ENCODE data around the gene NANOS1.

The NANOS1 gene, protein sequence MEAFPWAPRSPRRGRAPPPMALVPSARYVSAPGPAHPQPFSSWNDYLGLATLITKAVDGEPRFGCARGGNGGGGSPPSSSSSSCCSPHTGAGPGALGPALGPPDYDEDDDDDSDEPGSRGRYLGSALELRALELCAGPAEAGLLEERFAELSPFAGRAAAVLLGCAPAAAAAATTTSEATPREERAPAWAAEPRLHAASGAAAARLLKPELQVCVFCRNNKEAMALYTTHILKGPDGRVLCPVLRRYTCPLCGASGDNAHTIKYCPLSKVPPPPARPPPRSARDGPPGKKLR

DNA sequence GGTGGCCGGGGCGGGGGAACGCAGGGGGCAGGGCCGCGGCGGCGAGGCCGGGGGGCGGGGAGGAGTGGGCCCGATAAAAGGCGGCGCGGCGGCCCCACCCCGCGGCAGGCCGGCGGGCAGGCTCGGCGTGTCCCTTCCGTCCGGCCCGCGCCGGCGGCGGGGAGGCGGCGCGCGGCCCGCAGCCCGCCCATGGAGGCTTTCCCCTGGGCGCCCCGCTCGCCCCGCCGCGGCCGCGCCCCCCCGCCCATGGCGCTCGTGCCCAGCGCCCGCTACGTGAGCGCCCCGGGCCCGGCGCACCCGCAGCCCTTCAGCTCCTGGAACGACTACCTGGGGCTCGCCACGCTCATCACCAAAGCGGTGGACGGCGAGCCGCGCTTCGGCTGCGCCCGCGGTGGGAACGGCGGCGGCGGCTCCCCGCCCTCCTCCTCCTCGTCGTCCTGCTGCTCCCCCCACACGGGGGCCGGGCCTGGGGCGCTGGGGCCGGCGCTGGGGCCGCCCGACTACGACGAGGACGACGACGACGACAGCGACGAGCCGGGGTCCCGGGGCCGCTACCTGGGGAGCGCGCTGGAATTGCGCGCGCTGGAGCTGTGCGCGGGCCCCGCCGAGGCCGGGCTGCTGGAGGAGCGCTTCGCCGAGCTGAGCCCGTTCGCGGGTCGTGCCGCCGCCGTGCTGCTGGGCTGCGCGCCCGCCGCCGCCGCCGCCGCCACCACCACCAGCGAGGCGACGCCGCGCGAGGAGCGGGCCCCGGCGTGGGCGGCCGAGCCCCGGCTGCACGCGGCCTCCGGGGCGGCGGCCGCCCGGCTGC lies at the start of gene NANOS1:
Gene NANOS1, plus strand, starts transcription at position 102 of the 808 bp plus-strand sequence. Its CDS starts 88 bp downstream, at position 190.
- DNase-seq (ENCODE audit: extremely low read depth in 1 of 2, low read depth in 1 of 2): no peak

DNA sequence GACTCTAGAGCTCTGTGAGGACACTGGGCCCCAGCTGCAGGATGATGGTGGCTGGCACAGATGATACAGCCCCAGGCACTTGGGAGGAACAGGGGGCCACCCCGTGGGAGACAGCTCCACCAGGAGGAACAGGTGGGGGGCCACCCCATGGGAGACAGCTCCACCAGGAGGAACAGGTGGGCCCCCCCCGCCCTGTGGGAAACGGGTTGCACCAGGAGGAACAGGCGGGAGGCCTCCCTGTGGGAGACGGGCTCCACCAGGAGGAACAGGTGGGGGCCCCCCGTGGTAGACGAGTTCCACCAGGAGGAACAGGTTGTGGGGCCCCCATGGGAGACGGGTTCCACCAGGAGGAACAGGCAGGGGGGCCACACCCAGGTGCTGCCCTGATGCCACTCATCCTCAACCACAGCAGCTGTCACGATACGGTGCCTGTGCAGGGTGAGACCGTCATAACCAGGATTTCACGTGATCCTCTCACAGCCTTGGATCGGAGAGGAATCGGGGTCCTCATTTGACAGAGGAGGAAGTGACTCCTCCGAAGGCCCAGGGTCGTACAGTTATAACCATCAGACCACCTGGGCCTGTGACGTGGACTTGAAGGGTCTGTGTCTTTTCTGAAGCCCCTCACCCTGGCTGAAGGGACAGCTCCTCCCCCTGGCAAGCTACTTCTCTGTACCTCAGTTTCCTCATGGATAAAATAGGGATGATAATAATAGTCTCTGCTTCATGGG lies 49.2 kb upstream of the NANOS1 start:
- DNase-seq (ENCODE audit: extremely low read depth in 1 of 2, low read depth in 1 of 2): no peak

DNA sequence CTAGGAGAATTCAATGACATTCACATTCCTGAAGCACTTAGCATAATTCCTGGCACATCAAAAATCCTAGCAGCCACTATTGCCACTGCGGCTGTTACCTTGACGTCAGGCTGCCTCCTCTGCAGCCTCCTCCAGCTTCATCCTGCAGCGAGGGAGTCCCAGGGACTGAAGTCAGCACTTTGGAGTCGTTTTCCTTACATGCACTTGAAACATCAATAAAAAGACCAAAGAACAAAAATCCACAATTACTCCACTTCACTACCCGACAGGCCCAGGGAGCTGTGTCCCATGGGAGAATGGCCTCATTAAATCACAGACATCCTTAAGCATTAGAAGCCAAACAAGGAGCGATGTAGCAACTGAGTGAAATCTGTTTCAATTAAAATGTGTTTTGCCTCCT lies 48.6 kb upstream of the NANOS1 start:
- DNase-seq (ENCODE audit: extremely low read depth in 1 of 2, low read depth in 1 of 2): no peak

DNA sequence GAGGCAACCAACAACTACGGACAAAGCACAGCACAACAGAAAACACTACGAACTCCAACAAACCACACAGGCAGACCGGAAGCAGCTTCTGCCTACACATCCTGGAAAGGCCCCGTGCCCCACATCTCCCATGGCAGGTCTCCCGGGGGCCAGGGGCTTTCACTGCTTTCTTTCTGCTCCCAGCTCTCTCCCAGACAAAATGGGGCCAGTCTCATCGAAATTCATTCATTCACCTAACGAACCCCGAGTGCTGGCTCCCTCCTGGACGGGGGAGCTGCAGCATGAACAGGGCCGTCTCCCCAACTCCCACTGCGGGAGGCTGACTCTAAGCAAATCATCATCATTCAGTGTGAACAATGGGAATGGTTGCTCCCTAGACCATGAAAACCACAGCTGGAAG lies 47.6 kb upstream of the NANOS1 start:
- no peak for DNase-seq (ENCODE audit: extremely low read depth in 1 of 2, low read depth in 1 of 2)

DNA sequence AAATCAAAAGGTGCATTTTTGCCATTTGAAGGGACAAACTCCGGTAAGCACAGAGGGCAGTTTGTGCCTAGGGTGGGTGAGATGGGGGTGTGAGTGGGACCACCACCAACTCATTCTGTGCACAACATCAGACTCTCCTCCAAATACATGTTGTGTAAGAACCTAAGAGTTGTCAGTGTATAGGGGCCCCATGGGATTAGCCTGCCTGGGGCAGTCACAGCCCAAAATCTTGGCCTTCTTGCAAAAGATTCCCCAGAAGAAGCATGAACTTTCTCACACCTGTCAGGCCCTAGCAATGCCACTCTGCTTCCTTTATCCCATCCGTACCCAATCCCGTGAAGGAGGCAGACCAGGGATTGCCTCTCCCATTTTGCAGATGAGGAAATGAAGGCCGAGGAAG lies 47.1 kb upstream of the NANOS1 start:
- no peak for DNase-seq (ENCODE audit: extremely low read depth in 1 of 2, low read depth in 1 of 2)

DNA sequence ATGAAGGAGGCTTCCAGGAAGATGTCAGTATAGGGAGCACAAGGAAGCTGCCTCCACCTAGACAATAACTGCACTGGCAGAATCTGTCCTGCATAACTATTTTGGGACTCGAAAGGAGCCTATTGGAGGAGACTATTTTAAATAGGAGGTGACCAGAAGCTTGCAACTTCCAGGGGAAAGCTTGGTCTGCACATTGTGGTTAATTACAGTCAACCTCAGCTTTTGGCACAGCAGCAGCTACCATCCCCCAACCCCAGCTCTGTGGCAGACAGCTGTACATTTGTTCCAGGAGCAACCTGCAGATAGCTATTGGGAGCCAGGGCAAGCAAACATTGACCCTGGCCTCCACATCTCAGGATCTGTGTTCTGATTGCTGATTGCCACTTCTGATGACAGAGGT lies 46.3 kb upstream of the NANOS1 start:
- no peak for DNase-seq (ENCODE audit: extremely low read depth in 1 of 2, low read depth in 1 of 2)

DNA sequence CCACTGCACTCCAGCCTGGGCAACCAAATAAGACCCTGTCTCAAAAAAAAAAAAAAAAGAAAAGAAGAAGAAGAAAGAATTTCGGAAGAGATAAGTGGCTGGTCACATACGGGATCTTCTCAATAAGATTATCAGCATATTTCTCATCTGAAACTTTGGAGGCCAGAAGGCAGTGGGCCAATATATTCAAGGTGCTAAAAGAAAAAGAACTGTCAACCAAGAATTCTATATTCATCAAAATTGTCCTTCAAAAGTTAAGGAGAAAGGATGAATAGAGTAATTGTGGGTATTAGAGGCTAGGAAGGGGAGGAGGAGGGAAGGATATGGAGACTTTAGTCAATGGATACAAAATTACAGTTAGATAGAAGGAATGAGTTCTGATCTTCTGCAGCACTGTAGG lies 43.9 kb upstream of the NANOS1 start:
- no peak for DNase-seq (ENCODE audit: extremely low read depth in 1 of 2, low read depth in 1 of 2)

DNA sequence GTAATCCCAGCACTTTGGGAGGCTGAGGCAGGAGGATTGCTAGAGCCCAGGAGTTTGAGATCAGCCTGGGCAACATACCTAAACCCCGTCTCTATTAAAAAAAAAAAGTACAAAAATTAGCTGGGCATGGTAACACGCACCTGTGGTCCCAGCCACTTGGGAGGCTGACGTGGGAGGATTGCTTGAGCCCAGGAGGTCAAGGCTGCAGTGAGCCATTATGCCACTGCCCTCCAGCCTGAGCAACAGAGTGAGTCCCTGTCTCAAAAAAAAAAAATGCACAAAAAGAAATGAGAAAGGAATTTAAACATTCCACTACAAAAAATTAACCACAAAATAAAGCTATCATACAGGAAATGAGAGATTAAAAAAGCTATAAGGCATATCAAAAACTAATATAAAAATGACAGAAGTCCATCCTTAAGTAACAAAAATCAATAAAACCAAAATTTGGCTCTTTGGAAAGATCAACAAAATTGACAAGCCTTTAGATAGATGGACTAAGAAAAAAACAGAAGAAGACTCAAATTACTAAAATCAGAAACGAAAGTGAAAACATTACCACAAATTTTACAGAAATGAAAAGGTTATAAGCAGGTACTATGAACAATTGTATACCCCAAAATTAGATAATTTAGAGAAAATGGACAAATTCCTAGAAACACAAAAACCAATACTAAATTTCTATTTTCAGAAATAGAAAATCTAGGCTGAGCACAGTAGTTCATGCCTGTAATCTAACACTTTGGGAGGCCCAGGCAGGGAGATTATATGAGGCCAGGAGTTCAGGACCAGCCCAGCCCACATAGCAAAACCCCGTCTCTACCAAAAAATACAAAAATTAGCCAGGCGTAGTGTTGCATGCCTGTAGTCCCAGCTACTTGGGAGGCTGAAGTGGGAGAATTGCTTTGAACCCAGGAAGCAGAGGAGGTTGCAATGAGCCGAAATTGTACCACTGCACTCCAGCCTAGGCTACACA lies 42.4 kb upstream of the NANOS1 start:
- DNase-seq (ENCODE audit: extremely low read depth in 1 of 2, low read depth in 1 of 2): no peak

DNA sequence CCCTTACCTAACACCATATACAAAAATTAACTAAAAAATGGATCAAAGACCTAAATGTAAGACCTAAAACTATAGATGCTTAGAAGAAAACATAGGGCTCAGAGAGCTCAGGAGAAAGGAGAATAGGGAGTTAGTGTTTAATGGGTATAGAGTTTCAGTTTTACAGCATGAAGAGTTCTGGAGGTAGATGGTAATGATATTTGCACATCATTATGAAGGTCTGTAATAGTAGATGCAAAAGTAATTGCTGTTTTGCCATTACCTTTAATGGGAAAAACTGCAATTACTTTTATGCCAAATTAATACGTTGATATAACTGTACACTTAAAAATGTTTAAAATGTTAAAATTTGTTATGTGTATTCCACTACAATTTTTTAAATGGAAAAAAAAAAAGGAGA lies 39.2 kb upstream of the NANOS1 start:
- DNase-seq (ENCODE audit: extremely low read depth in 1 of 2, low read depth in 1 of 2): no peak

DNA sequence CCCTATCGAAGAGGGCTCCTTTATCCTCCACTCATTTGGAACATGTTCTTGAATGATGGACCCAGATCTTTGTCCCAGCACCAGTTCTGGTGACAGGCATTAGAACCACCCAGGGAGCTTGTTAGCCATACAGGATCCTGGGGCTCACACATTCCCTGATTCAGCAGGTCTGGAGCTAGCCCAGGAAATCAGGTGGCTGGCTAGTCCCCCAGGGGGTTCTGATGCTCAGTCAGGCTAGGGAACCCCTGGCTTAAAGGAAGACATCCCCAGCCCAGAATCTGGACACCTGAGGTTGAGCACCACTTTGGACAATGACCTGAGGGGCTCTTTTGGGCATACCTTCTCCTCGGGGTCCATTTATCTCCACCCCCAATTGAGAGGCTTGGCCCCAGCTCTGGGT lies 37.0 kb upstream of the NANOS1 start:
- DNase-seq (ENCODE audit: extremely low read depth in 1 of 2, low read depth in 1 of 2): no peak

DNA sequence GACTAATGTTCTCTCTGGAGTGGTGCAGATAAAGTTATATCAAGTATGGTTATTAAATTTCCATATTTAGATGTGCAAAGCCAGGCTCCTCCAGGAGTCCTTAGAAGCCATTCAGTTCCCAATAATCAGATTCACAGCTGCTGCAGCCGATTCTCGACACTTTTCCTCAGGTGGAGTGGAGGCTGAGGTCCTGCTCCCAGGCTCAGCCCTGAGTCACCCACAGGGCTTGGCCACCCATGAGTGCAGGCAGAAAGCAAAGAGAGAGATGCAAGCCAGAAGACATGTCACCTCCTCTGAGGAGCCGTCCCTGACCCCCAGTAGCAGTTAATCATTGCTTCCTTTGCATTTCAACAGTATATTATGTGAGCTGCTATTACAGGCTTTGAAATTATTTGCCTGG lies 36.3 kb upstream of the NANOS1 start:
- DNase-seq (ENCODE audit: extremely low read depth in 1 of 2, low read depth in 1 of 2): no peak

DNA sequence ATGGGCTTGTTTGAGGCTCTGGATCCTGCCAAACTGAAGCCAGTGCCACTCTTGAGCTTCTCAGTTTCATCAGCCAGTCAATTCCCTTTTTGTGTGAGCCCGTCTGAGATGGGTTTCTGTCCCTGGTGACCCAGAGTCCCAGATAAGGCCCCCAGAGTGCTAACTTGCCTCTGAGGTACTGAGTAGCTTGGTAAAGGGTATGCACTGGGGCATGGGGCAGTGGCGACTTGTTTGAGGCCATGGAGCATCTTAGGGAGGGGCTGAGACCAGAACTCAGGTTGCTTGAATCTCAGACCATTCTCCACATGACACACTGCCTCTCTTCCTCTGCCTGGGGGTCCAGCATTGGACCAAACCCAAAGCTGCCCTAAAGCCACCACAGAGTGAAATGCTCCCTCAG lies 35.2 kb upstream of the NANOS1 start:
- DNase-seq (ENCODE audit: extremely low read depth in 1 of 2, low read depth in 1 of 2): no peak

DNA sequence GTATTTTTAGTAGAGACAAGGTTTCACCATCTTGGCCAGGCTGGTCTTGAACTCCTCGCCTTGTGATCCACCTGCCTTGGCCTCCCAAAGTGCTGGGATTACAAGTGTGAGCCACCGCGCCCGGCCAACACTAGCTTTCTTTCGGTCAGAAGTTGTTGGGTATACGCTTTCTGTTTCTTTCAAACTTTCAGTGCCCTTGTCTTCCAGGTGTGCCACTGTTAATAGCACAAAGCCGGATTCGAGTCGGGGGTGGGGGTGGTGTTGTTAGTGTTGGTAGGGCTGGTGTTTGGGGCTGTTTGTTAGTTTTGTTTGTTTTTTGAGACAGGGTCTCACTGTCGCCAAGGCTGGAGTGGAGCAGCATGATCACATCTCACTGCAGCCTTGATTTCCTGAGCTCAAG lies 33.8 kb upstream of the NANOS1 start:
- no peak for DNase-seq (ENCODE audit: extremely low read depth in 1 of 2, low read depth in 1 of 2)

DNA sequence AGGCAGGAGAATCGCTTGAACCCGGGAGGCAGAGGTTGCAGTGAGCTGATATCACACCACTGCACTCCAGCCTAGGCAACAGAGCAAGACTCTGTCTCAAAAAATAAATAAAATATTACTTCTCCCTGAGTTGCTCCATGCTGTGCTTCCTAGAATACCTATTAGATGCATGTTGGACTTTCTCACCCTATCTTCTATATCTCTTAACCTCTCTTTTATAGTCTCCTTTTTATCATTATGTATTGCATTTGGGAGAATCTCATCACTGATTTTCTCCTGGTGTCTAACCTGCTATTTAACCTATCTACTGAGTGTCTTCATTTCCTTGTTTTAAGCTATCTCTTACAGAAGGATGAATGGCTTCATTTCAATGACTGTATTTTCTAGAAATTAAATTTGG lies 32.1 kb upstream of the NANOS1 start:
- no peak for DNase-seq (ENCODE audit: extremely low read depth in 1 of 2, low read depth in 1 of 2)

DNA sequence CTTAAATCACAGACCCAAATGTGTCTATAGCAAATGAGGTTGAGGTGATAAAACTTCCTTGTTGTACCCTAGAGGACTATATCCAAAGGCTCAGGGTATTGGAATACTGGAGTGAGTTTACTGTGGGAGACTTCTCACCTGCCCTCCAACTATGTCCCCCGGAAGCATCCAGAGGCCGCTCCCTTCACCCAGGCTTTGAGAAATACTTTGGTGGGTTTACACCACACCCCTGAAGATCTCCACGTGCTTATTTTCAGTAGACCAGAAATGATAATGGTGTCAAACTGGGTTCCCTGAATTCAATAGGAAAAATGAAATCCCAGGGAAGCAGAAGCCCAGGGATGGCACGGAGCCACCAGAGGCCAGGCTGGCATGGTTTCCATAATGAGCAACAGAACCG lies 31.3 kb upstream of the NANOS1 start:
- no peak for DNase-seq (ENCODE audit: extremely low read depth in 1 of 2, low read depth in 1 of 2)

DNA sequence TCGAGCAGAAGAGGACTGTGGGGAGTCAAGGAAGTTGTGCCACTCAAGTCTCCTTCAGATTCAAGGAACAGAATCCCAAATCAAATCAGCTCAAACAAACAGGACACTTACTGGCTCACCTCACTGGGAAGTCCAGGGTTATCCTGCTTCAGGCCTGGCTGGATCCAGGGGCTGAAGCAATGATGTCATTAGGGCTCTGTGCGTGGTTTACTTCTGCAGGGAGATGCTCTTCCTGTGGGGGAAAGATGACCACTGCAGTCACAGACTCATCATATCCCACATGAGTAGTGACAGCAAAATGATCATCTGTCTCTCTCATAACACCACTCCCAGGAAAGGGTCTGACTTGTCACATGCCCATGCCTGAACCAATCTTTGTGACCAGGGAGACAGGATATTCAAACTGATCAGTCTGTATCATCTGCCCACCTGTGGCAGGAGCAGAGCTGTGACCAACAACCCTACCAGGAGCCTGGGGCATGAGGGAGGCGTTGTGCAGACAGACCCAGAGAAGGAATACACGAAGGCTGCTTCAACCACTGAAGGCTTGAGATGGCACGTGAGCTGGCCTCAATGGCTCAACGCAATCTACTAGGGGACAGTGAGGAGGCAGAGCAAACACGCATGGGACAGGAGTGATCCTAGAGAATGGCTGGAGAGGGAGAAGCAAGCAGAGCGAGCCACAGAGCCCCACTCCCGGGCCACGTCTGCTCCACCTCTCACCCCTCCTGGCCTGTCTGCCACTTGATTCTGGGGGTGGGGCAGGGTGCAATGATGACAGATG lies 27.6 kb upstream of the NANOS1 start:
- DNase-seq (ENCODE audit: extremely low read depth in 1 of 2, low read depth in 1 of 2): no peak

DNA sequence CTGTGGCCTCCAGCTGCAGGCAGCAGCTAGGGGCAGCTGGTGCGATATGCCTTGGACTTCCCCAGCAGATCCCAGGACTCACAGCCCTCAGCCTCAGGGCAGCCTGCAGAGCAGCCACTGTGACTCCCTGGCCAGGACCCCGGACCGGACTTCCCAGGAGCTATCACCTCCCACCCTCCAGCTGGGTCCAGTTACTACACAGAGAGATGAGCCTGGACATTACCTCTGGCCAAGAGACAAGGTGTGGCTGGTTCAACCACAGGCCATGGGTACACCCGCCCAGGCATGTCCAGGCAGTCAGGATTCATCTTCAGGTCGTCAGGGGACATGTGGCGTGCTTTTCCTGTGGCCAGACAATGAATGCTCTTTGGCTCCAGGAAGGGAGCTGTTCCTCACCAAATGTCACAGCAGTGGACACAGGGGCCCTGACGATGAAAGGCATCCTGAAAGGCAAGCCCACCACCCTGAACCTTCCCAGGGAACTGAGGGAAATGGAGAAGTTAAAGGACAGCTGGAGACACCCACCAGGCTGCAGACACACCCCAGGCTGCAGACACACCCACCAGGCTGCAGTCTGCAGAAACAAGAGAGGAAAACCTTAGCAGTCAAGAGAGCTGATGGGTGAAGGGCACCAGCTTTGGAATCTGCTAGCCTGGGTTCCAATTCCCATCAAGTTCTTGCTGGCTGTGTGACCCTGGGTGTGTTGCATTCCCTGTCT lies 25.8 kb upstream of the NANOS1 start:
- no peak for DNase-seq (ENCODE audit: extremely low read depth in 1 of 2, low read depth in 1 of 2)

DNA sequence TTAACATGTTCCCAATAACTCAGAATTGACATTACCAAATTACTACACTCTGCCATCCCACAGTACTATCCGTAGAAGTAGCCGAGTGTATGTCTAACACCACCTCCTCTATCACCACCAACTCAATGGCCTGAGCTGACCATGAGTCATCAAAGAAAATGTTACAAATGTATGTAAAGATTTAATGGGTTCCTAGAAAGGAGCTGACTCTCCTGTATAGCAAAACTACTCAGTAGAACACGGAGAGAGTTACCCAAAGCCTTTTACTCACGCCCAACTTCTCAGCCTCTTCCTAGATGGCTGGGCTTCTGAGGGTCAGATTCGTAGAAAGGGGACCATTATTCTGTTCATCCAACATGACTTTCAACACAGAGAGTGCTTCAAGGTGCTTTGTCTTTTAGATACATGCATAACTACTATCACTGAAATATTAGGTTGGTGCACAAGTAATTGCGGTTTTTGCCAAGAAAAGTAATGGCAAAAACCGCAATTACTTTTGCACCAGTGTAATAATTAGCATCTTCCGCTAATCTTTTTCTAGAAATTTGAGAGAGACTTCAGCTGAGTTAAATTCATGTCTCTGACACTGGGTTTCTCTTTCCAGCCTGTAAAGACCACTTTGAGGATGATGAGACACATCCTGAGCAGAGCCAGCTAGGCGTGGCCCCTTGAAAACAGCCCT lies 24.0 kb upstream of the NANOS1 start:
- DNase-seq (ENCODE audit: extremely low read depth in 1 of 2, low read depth in 1 of 2): no peak

Measured in activated CD8-positive, alpha-beta memory T cell treated with anti-CD3 and anti-CD28 coated beads for 1 hour (primary cell).